GM18520 (cell line): Measurements from ENCODE around the gene SSH3.

ENCODE experiments used
- ATAC-seq: cut with Tn5 transposase; IDR thresholded peaks from one replicate; pipeline ENCODE4 v1.9.1; 2021; ENCODE audit not compliant: unreplicated experiment

SSH3 gene

DNA sequence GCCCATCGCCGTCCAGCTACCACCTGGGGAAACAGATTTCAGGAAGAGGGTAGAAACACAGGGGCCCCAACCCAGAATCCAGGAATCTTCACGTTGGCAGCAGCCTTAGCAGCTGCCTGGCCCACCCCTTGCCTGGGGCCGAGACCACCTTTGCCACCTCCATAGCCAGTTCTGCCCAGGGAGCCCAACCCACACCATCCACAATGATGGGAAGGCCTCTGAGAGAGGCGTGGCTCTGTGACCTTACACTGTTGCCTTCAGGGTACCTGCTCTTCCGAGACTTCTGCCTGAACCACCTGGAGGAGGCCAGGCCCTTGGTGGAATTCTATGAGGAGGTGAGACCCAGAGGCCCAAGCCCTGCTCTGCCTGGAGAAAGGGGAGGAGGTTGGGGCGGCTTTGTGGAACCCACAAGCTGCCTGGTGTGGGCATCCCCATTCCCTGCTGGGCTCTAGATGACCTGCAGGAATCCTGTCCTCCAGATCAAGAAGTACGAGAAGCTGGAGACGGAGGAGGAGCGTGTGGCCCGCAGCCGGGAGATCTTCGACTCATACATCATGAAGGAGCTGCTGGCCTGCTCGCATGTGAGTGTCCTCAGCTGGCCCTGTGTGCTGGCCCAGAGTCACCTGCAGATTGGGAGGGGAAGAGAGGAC, 24.3 kb upstream of the SSH3 start:
- ATAC-seq, result no peak

DNA sequence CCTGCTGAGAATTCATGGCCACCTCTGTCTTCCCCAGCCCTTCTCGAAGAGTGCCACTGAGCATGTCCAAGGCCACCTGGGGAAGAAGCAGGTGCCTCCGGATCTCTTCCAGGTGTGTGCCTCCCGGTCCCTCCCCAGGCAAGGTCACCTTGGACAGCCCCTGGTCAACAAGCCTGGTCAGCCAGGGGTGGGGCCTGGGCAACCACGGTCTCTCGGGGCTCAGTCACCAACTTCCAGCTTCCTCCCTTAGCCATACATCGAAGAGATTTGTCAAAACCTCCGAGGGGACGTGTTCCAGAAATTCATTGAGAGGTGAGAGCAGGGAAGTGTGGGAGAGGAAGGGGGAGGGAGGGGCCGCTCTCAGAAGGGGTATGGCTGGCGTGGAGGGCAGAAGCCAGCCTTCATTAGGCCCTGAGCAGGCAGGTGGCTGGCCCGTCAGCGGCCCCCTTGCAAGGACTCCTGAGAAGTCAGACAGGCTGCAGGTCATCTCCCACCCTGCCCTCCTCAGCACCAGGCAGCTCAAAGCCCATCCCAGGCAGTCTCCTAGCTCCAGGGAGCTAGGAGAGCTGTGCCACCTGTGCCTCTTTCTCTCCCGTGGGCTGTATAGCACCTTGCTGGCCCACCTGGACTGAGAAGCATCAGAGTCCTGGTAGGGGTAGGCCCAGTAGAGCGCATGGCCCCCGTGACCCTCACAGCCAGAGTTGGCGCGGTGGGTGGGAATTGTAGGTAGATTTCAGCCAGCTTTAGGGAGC, 23.6 kb upstream of the SSH3 start:
- no peak for ATAC-seq

DNA sequence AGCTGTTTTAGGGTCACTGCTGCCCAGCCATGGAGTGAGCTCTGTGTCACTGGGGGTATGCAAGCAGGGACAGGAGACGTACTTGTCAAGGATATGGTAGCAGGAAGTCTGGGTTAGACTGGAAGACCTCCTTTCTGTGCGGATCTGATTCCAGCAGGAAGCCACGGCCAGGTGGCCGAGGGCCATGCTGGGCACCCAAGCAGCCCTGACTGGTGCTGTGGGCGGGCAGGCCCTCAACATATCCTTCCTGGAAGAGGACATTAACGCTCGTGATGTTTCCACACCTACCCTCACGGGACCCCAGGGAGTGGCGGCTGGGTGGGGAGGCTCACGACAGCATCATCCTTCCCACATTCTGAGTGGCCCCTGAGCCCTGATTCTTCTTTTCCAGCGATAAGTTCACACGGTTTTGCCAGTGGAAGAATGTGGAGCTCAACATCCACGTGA, 23.0 kb upstream of the SSH3 start:
- no peak for ATAC-seq

DNA sequence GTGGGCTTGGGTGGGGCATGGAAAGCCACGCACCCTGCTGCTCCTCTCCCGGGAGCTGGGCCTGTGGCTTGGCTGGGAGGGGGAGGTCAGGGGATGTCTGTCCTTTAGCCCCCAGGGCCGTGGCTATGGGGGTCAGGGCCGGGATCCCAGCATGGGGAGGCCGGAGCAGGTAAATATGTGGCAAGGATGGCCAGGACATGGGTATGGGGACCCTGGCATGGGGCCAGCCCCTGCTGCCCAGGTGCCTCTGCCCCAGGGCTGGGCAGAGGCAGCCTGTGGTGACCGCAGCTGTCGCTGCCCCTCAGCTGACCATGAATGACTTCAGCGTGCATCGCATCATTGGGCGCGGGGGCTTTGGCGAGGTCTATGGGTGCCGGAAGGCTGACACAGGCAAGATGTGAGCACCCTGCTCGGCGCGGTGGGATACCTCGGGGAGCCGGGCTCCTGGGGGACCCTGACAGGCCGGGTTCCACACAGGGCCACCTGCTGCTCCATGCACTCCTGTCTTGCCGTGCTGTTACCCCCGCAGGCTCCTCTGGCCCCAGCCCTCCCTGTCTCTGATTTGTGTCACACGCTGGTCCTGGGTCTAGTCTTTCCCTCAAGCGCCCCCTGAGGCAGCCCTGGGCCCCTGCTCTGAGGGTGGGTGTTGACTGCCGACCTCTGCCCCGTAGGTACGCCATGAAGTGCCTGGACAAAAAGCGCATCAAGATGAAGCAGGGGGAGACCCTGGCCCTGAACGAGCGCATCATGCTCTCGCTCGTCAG, 22.4 kb upstream of the SSH3 start:
- ATAC-seq, result no peak

DNA sequence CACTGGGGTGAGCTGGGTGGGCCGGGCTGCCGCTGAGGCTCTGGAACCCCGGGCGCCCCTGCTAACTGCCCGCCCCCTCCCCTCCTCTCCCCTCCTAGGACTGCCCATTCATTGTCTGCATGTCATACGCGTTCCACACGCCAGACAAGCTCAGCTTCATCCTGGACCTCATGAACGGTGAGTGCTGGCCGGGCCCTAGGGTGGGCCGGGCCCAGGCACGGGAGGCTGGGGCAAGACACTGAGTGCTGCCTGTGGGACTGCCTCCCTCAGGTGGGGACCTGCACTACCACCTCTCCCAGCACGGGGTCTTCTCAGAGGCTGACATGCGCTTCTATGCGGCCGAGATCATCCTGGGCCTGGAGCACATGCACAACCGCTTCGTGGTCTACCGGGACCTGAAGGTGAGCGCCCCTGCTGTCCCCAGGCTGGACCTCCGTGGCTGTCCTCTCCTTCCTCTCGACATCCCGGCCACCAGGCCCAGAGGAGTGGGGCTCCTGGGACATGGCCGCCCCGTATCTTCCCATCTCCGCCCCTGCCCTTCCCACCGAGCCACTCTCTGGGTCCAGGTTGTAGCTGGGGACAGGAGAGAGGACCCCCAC, 21.7 kb upstream of the SSH3 start:
- ATAC-seq, result no peak

DNA sequence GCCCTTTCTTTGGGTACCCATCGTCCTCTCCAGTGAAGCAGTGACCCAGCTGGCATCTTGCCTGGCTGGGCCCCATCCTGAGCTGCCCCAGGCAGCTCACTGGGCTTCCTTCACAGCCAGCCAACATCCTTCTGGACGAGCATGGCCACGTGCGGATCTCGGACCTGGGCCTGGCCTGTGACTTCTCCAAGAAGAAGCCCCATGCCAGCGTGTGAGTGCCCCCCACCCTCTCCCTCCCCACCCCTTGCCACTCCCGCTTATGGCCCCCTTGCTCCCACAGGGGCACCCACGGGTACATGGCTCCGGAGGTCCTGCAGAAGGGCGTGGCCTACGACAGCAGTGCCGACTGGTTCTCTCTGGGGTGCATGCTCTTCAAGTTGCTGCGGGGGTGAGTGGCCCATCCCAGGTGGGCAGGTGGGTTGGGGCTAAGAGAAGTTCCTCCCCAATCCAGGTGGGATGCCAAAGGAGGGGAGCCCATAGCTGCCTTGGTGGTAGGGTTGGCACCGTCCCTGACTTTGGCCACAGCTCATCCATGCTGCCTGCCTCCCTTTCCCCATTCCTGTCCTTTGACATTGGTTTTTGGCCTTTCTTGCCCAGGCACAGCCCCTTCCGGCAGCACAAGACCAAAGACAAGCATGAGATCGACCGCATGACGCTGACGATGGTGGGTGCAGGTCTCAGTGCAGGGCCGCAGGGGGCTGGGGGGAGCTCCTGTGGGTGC, 21.0 kb upstream of the SSH3 start:
- no peak for ATAC-seq

DNA sequence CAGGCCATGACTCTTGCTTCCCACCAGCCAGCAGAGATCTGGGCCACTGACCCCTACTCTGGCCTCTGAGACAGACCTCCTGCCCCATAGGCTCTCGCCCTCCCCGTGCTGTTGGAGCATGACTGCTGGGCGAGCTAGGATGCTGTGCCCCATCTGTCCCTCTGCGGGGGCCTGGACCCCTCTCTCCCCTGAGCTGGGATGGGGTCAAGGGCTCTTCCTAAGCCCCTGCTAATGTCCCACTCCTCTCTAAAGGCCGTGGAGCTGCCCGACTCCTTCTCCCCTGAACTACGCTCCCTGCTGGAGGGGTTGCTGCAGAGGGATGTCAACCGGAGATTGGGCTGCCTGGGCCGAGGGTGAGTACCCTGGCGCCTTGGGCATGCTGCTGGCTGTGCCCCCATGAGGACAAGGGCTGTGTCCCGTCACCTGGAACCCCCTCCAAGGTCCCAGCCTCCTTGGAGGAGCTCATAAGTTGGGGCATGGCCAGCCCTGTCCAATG, 20.4 kb upstream of the SSH3 start:
- no peak for ATAC-seq

DNA sequence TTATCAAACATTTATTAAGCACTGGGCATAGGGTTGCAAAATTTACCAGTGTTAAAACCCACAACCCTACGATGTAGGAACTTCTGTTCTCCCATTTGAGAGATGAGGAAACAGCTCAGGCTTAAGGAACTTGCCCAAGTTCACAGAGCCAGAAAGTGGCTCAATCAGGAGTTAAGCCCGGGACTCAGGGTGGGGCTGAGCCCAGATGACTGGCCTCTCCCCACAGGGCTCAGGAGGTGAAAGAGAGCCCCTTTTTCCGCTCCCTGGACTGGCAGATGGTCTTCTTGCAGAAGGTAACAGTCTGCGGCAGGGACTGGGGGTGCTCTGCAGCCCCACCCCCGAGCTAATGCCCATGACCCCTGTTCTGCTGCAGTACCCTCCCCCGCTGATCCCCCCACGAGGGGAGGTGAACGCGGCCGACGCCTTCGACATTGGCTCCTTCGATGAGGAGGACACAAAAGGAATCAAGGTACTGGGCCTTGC, 19.8 kb upstream of the SSH3 start:
- ATAC-seq, result no peak

DNA sequence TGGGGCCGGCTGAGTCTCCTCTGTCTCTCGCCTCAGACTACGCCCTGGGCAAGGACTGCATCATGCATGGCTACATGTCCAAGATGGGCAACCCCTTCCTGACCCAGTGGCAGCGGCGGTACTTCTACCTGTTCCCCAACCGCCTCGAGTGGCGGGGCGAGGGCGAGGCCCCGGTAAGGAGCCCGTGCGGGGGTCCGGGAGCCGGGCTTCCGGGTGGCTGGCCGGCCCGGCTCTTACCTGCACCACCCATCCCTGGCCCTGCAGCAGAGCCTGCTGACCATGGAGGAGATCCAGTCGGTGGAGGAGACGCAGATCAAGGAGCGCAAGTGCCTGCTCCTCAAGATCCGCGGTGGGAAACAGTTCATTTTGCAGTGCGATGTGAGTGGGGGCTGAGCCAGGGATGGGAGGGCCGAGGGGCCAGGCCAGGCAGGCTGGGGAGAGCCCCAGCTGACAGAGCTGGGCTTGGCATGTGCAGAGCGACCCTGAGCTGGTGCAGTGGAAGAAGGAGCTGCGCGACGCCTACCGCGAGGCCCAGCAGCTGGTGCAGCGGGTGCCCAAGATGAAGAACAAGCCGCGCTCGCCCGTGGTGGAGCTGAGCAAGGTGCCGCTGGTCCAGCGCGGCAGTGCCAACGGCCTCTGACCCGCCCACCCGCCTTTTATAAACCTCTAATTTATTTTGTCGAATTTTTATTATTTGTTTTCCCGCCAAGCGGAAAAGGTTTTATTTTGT, 18.4 kb upstream of the SSH3 start:
- no peak for ATAC-seq

DNA sequence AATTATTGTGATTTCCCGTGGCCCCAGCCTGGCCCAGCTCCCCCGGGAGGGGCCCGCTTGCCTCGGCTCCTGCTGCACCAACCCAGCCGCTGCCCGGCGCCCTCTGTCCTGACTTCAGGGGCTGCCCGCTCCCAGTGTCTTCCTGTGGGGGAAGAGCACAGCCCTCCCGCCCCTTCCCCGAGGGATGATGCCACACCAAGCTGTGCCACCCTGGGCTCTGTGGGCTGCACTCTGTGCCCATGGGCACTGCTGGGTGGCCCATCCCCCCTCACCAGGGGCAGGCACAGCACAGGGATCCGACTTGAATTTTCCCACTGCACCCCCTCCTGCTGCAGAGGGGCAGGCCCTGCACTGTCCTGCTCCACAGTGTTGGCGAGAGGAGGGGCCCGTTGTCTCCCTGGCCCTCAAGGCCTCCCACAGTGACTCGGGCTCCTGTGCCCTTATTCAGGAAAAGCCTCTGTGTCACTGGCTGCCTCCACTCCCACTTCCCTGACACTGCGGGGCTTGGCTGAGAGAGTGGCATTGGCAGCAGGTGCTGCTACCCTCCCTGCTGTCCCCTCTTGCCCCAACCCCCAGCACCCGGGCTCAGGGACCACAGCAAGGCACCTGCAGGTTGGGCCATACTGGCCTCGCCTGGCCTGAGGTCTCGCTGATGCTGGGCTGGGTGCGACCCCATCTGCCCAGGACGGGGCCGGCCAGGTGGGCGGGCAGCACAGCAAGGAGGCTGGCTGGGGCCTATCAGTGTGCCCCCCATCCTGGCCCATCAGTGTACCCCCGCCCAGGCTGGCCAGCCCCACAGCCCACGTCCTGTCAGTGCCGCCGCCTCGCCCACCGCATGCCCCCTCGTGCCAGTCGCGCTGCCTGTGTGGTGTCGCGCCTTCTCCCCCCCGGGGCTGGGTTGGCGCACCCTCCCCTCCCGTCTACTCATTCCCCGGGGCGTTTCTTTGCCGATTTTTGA, 17.5 kb upstream of the SSH3 start:
- ATAC-seq, result no peak

DNA sequence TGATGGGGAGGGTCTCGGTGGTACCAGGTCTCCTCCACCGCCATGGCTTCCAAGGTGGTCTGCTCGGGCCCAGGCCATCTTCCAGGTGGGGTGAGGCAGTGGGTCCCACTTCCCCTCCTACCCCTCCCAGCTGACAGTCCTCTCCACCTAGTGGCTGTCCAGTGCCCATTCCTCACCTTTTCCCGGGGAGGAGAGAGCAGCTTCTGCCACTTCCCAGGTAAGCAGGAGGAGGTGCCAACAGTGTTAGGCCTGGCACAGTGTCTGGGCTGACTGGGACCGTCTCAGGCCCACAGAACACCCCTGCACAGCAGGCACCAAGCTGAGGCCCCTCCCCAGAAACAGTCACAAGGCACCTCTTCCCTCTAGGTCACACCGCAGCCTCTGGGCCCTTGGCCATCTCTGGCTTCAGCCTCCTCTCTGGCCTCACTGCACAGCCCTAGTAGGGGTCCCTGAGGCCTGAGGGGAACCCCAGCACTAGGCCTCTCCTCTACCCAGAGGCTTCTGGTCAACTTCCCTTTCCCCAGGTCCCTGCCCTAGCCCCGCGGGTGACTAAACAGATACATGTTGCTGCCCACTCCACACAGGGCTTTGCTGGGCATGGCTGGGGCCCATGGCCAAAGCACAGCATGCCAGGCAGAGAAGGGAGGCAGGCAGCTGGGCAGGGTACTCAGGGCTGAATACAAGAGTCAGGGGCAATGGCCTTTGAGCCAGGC, 16.6 kb upstream of the SSH3 start:
- no peak for ATAC-seq

DNA sequence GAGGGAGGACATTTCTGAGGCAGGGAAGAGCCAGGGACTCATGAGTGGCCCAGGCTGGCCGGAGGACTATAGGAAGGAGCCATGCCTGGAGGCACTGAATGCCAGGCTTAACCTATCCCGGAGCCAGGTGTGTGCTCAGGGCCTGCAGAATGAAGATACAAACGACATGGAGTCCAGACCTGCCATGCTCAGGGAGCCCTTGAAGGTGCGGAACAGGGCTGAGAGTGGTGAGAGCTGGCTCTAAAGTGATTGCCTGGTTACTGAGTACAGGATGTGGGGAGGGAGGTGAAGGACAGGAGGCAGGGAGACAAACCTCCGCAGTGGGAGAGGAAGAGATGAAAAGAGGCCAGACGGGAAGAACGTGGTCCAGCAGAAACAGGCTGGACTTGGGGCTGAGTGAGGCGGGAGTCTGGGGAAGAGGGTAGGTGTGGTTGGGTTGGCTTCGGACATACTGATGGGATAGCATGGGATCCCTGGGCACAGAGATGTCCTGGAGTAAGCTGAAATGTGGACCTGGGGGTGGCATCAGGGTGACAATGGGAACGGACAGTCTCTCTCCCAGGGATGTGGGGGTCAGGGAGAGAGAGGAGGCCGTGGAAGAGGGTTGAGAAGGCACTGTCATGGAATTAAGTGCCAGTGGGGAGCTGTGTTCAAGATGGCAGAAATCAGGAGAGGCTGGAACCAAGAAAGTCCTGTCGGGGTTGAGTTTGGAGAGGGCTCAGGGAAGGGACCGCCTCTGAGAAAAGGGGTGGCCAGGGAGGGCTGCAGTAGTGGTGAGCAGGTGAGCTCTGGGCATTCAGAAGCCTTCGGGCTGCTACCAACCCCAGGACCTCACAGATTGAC, 15.8 kb upstream of the SSH3 start:
- ATAC-seq, result no peak

DNA sequence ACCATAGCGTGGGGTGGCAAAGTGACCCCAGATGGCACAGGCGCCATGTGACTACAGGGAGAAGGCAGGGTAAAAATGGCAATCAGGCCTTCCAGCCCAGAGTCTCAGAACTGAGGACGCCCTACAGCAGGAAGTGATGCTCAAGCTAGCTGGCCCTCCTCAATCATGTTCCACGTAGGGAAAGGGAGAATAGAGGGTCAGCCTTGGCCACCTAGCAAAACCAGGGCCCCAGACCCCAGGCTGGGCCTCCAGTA, 15.2 kb upstream of the SSH3 start:
- no peak for ATAC-seq

DNA sequence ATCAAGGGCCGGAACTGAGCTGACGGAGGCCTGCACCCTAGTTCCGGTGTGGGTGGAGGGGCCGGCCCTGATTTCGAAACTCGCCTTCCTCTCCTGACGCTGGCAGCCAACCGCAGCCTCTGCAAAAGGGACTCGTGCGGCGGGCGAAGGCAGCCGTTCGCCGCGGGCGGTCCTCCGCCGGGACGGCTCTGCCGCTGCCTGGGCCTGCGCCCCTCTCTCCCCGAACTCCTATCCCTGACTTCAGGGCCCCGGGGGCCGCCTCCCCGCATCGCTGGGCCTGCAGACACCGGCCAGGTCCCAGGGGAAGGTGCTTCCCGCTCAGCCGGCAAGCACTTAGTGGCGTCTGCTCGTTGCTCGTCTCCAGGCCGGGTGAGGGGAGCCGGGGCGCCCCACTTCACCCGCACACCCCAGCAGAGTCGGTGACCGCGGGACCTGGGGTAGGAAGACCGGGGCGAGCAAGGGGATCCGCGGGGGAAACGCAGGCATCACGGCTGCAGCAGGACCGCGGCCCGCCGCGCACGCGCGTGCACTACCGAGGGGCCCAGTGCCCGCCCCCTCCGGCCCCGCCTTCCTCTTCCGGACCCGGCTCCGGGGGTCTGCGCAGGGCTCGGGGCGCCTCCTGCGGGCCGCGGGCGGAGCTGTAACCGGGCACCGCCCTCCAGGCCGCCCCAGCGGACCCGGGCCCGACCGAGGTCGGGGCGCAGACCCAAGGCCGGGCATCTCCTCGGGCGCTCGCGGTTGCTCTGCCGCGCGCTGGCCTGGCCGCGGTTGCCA, 14.7 kb upstream of the SSH3 start:
- ATAC-seq, result peak; percentile 49

DNA sequence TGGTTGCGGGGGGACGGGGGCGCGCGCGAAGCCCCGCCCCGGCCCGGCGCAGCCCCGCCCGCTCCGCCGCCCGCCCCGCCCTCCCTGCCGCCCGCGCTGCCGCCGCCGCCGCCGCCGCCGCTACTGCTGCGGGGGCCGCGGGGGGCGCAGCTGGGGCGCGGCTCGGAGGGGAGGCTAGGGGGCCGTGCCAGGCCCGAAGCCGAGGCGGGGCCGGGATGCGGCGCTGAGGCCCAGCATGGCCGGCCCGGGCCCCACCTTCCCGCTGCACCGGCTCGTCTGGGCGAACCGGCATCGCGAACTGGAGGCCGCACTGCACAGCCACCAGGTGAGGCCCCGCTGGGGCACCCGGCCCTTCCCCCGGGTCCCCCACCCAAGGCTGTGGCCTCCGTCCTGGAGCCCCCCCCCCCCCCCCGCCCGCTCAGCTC, 14.1 kb upstream of the SSH3 start, which contains the start of gene ANKRD13D:
TSS of gene ANKRD13D (plus strand) at position 78 of the 425 bp plus-strand sequence. CDS start at position 236, 158 bp downstream.
- ATAC-seq, result no peak

DNA sequence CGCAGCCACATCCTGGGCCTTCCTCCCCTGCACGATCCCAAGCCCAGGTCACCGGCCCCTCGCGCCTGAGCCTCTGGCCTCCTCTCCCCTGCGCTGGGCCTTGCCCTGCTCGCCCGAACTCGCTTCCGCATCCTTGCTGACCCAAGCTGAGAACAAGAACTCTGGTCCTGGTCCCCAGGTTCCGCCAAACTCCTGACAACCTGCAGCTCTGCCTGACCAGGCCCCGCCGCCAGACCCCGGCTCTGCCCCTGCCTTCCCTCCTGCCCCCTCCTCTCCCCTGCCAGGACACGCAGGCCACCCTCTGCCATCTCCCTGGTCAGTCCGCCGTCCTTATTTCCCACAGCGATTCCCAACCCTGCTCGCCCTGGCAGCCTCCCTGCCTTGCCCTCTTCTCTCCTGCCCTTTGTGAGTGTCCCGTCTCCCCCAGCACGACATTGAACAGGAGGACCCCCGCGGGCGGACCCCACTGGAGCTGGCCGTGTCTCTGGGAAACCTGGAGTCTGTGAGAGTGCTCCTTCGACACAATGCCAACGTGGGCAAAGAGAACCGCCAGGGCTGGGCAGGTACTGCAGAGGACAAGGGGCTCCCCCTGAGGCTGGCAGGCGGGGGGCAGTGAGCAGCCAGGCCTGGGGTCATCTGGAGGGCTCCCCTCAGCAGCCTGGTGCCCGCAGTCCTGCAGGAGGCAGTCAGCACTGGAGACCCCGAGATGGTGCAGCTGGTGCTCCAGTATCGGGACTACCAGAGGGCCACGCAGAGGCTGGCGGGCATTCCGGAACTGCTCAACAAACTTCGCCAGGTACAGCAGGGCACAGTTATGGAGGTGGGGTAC, 13.5 kb upstream of the SSH3 start:
- ATAC-seq, result no peak
